GM23248 (cell line): Measurements from ENCODE around the gene IL1A. TPM values are rescaled to one million over a fixed set of nuclear protein-coding genes. Genes with fewer than 3 reads are reported as not detected.

Source experiments
- DNase-seq: peaks from one replicate; pipeline ENCODE4 v3.0.0-alpha.2; 2015
- H2AFZ ChIP-seq: fragments of 200-600 bp; sonication (generic); 2 replicates; pipeline ENCODE4 v1.6.1; 2016; ENCODE audit warnings: antibody characterized with exemption
- H3F3A ChIP-seq: fragments of 200-600 bp; sonication (generic); 2 replicates; pipeline ENCODE4 v1.6.1; 2016; ENCODE audit warnings: mild to moderate bottlenecking, antibody characterized with exemption, mixed run types; ENCODE audit not compliant: insufficient read depth
- H3K27ac ChIP-seq: fragments of 200-600 bp; sonication (generic); 2 replicates; pipeline ENCODE4 v1.5.1; 2016; ENCODE audit warnings: mild to moderate bottlenecking
- H3K27me3 ChIP-seq: fragments of 200-600 bp; sonication (generic); replicated peaks from 2 replicates; pipeline ENCODE4 v1.6.1; 2016; ENCODE audit warnings: mild to moderate bottlenecking; ENCODE audit not compliant: insufficient read depth
- H3K36me3 ChIP-seq: fragments of 200-600 bp; sonication (generic); 2 replicates; pipeline ENCODE4 v1.6.1; 2016; ENCODE audit warnings: low read depth, mild to moderate bottlenecking
- H3K4me1 ChIP-seq: fragments of 200-600 bp; sonication (generic); 2 replicates; pipeline ENCODE4 v1.6.1; 2016; ENCODE audit warnings: mild to moderate bottlenecking; ENCODE audit not compliant: insufficient read depth
- H3K4me2 ChIP-seq: fragments of 200-600 bp; sonication (generic); one replicate; pipeline ENCODE4 v1.6.1; 2016; ENCODE audit warnings: mild to moderate bottlenecking; ENCODE audit not compliant: unreplicated experiment
- H3K4me3 ChIP-seq: fragments of 200-600 bp; sonication (generic); 2 replicates; pipeline ENCODE4 v1.5.1; 2016; ENCODE audit warnings: mild to moderate bottlenecking
- H3K79me2 ChIP-seq: fragments of 200-600 bp; sonication (generic); 2 replicates; pipeline ENCODE4 v1.6.1; 2016; ENCODE audit warnings: mild to moderate bottlenecking; ENCODE audit not compliant: insufficient read depth
- H3K9ac ChIP-seq: fragments of 200-600 bp; sonication (generic); 2 replicates; pipeline ENCODE4 v1.6.1; 2016; ENCODE audit warnings: mild to moderate bottlenecking
- H3K9me2 ChIP-seq: fragments of 200-600 bp; sonication (generic); 2 replicates; pipeline ENCODE4 v1.6.1; 2016; ENCODE audit warnings: mixed run types, mild to moderate bottlenecking, moderate library complexity; ENCODE audit not compliant: insufficient read depth
- H3K9me3 ChIP-seq: fragments of 200-600 bp; sonication (generic); one replicate; pipeline ENCODE4 v1.6.1; 2017; ENCODE audit warnings: low read depth
- H4K20me1 ChIP-seq: fragments of 200-600 bp; sonication (generic); 2 replicates; pipeline ENCODE4 v1.6.0; 2016; ENCODE audit not compliant: insufficient read depth
- EZH2 ChIP-seq: fragments of 200-600 bp; sonication (generic); IDR thresholded peaks from 2 replicates; pipeline ENCODE4 v1.6.1; 2018; ENCODE audit warnings: antibody characterized with exemption, mild to moderate bottlenecking; ENCODE audit not compliant: insufficient read depth, poor library complexity, severe bottlenecking
- EZH2phosphoT487 ChIP-seq: fragments of 200-600 bp; sonication (generic); IDR thresholded peaks from 2 replicates; pipeline ENCODE4 v1.6.1; 2018; ENCODE audit warnings: antibody characterized with exemption, moderate library complexity, mild to moderate bottlenecking, low read depth; ENCODE audit not compliant: insufficient read depth
- WGBS, 2 experiments: methylation state at CpG; one replicate each; pipeline ENCODE4 v1.1.6; 2015 to 2017; ENCODE audit warnings: low lambda C conversion rate in 2 of 2, low coverage in 1 of 2; ENCODE audit errors: missing lambda C conversion rate in 2 of 2; 5-methylcytosine and 5-hydroxymethylcytosine counted together
- in situ Hi-C: fragments of 300-500 bp; cut with MboI; formaldehyde crosslinking; loops from 2 replicates; pipeline ENCODE4 v1.15.0; 2020
- polyA plus RNA-seq: library from polyadenylated mRNA; unstranded; fragments of >200 nt; fragmentation: Nextera tagmentation; extraction: Ambion mirVana; gene quantifications from 2 replicates; pipeline ENCODE4 v1.2.1, GENCODE V29; 2016
- total RNA-seq: library from RNA; depleted of rRNA; stranded (reverse); fragments of >200 nt; shearing (Covaris generic); gene quantifications from 2 replicates; pipeline ENCODE4 v1.2.3, GENCODE V29; 2014

Gene IL1A
- total and polyA plus RNA-seq, 2 experiments from 2014 or later = 0.54 TPM; not detected in 1

DNA sequence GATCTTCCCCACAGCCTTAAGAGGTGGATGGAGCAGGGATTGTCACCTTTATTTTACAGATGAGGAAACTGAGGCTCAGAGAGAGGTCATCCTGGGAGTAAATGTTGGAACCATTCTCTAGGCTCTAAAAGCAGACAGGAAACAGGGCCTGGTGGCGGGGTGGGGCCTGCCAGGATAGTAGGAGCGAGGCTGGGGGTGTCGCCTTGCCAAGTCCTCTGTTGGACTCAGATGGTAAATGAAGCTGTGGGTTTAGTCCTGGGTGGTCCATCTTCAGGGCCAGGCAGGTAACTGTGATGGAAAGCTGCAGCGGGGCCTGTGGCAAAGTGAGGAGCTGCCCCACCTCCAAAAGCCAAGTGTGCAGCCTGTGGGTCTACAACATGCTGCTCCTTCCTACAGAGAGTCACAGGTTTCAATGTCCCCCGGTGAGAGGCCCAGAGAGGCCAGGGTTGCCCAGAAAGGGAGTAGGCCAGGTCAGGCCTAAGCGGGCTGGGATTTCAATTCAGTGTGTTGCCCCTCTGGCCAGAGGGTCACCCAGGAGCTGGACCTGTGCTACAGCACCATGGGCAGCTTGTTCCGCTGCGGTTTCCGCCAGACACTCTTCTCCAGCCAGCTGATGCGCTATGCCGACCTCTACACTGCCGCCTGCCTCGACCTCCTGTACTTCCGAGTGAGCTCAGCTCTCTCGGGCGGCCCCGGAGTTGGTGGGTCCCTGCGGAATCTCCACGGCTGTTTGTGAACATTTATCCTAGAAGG is 56.8 kb downstream of the IL1A start:
- no peaks in the 10 kb centered on the region for H3K4me1 ChIP-seq
- H4K20me1 ChIP-seq = no peaks in the 10 kb centered on the region
- H3K27me3 ChIP-seq = no peaks in the 10 kb centered on the region
- no peak for DNase-seq
- TF ChIP-seq EZH2 (no peak), EZH2phosphoT487 (no peak)
- in situ Hi-C loops = no loop called here
- no peaks in the 10 kb centered on the region for H3F3A ChIP-seq
- H3K4me2 ChIP-seq = no peak overlapping the region
- no peaks in the 10 kb centered on the region for H3K79me2 ChIP-seq
- no peak overlapping the region for H3K9ac ChIP-seq
- 78 to 80% methylated on average over 18 to 19 of the region's 19 CpGs for WGBS, 2 experiments
- H3K27ac ChIP-seq = no peak overlapping the region
- no peak overlapping the region for H3K4me3 ChIP-seq
- H2AFZ ChIP-seq = no peak overlapping the region
- no peaks in the 10 kb centered on the region for H3K9me2 ChIP-seq
- no peaks in the 10 kb centered on the region for H3K36me3 ChIP-seq
- H3K9me3 ChIP-seq = no peaks in the 10 kb centered on the region

DNA sequence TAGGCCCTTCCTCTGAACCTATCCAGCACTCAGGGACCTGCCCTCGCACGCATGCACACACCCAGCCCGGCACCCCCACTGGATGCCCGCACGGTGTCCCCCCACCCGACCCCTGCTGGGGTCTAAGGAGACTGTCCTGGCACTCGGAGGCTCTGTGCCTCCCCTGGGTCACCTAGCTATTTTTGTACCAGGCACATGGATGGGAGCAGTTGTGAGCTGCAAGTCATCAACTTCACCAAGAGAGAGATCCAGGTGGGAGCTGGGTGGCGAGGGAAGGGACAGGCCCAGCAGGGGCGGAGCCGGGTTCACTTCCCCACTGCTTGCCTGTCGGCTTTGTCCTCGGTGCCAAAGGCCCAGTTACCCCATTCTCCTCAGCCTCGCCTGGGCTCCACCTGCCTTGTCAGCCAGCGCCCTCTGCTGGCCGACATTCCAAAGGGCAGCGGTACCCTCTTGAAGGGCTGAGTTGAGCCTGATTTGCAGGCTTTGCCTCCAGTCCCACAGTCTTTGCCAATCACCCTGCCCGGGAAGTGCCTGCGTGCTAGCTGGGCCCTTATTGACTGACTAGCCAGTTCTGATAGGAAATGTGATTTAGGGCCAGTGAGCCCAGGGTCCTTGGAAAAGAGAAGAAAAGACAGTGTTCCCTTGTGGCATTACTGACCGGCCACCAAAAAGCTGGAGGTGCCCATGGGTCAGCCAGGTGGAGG is 57.7 kb downstream of the IL1A start:
- TF ChIP-seq EZH2phosphoT487 = no peak
- no peak for TF ChIP-seq EZH2
- no peak overlapping the region for H3K4me2 ChIP-seq
- no peaks in the 10 kb centered on the region for H3K36me3 ChIP-seq
- peak overlapping the region; percentile 84 for H2AFZ ChIP-seq
- no peaks in the 10 kb centered on the region for H3K4me1 ChIP-seq
- peak overlapping the region; percentile 49 for H3K9ac ChIP-seq
- H4K20me1 ChIP-seq = no peaks in the 10 kb centered on the region
- no peaks in the 10 kb centered on the region for H3K27me3 ChIP-seq
- H3K79me2 ChIP-seq = no peaks in the 10 kb centered on the region
- 11 to 26% methylated on average over 13 to 19 of the region's 19 CpGs for WGBS, 2 experiments
- in situ Hi-C loops = no loop called here
- H3K4me3 ChIP-seq = no peak overlapping the region
- H3K27ac ChIP-seq = no peak overlapping the region
- no peaks in the 10 kb centered on the region for H3K9me2 ChIP-seq
- H3F3A ChIP-seq = no peaks in the 10 kb centered on the region
- DNase-seq = peak; percentile 93
- no peaks in the 10 kb centered on the region for H3K9me3 ChIP-seq

DNA sequence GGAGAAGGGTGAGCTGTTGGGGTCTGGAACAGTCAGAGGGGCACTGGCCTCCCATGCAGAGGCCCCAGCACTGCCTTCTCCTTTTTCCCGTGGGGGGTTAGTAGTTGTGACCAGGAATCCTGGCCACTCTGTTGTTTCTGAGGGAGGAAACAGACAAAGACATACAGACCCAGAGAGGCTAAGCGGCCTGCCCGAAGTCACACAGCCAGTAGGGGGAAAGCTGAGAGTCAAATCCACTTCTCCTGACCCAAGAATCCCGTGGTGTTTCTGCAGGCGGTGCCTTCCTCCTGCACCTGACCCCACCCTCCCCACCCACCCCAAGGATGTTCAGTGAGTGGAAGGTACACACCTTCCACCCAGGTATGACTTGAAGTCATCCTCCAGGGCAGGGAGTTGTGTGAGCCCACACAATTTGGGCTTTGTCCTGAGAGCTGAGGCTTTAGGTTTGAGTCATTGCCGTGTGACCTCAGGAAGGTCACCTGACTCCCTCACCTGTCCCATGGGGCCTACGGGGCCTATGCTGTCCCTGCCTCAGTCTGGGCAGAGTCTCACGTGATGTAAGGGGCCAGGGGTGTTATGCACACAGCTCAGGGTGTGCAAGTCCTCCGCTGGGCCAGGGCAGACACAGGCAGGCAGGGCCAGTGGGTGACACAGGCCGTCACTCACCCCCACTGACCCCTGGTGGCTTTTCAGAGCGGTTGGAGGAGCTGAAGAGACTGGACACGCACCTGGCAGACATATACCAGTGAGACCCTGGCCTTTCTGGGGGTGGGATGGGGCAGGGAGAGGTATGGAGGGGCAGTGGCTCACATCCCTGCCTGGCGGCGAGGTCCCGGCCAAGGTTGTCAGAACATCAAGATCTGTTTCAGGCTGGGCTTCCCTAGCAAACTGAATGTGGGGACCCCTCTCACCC is 58.5 kb downstream of the IL1A start:
- no peaks in the 10 kb centered on the region for H3F3A ChIP-seq
- no peak overlapping the region for H3K4me3 ChIP-seq
- H3K4me1 ChIP-seq = no peaks in the 10 kb centered on the region
- no peak for DNase-seq
- H3K4me2 ChIP-seq = no peak overlapping the region
- in situ Hi-C loops = no loop called here
- no peaks in the 10 kb centered on the region for H3K9me3 ChIP-seq
- no peaks in the 10 kb centered on the region for H4K20me1 ChIP-seq
- peak overlapping the region; percentile 84; the same call in 1 of the 2 replicates for H2AFZ ChIP-seq
- no peaks in the 10 kb centered on the region for H3K27me3 ChIP-seq
- TF ChIP-seq EZH2 = no peak
- TF ChIP-seq EZH2phosphoT487 = no peak
- WGBS, 2 experiments = 78 to 79% methylated on average over 10 to 15 of the region's 15 CpGs
- H3K9me2 ChIP-seq = no peaks in the 10 kb centered on the region
- no peaks in the 10 kb centered on the region for H3K36me3 ChIP-seq
- H3K79me2 ChIP-seq = no peaks in the 10 kb centered on the region
- H3K9ac ChIP-seq = peak overlapping the region; percentile 49; the same call in 1 of the 2 replicates
- no peak overlapping the region for H3K27ac ChIP-seq
